Activated CD4-positive, CD25-positive, alpha-beta regulatory T cell (primary cell): Measurements from ENCODE around the gene IRX4.
"Not testable (repeated sequence)": the region's sequence is repeated elsewhere in the genome, so short reads cannot be mapped to it uniquely, and the experiment has no call there.

Experiments
- DNase-seq, 4 experiments: peaks; one replicate each; lab custom pipeline; 2025; lab: John Stamatoyannopoulos, UW

Gene IRX4

DNA sequence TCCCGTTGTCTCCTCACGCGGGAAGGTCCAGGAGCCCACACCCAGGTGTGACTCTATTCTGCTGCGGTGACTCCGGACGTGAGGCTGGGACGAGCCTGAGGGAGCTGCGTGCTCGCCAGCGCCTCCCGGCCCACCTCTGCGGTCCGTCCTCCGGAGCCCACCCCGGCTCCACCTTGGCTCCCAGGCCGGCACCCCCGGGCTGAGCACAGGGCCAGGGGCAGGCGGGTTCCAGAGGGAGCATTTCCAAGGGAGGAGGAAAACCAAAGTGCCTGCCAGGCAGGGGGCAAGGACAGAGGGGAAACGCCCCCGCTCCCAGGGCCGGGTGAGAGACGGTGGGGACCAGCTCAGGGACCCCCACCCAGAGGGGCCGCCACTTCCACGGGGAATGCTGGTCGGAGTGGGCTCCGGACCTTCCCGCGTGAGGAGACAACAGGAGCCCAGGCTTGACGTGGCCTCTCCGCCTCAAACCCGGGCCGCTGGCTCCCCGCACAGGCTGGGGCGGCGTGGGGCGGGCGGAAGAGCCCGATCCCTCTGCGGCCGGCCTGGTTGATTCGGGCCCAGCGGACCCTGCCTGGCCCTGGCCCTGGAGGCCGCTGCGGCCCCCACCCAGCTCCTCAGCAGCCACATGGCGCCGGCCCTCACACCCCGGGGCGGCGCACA is 26.0 kb downstream of the IRX4 start:
- DNase-seq, result no peak

DNA sequence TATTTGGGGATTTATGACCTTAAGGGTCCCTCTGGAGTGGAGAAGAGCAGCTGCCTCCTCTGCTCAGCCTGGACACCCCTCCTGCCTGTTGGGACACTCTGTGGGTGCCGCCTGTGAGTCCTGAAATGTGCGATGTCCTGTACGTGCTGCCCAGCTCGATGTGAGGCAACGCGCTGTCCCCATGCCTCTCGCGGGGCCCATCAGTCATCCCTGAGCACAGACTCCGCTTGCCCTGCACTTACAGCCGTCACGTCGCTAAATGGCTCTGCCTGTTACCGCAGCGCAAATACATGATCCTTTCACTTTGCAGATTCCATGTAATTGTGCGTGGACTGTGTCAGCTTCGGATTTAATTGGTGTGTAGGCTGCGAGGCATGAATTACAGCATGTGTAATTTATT is 27.1 kb downstream of the IRX4 start:
- DNase-seq, result no peak

DNA sequence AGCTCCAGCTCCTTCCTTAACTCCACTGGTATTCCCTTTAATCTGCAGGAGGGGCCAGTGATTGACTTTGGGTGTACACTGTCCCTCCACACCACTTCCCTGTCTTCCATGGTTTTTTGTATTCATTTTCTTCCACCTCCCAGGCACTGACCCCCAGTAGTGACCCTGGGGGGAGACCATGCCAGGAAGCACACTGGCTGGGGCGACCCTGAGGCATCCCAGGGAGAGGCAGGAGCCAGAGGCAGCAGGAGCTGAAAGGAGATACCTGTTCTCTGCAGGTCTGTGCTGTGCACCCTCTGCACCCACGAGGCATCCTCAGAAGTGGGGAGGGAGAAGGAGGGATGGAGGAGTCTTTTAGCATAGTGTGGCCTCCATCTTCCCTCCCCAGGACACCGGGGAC is 27.6 kb downstream of the IRX4 start:
- DNase-seq, result no peak

DNA sequence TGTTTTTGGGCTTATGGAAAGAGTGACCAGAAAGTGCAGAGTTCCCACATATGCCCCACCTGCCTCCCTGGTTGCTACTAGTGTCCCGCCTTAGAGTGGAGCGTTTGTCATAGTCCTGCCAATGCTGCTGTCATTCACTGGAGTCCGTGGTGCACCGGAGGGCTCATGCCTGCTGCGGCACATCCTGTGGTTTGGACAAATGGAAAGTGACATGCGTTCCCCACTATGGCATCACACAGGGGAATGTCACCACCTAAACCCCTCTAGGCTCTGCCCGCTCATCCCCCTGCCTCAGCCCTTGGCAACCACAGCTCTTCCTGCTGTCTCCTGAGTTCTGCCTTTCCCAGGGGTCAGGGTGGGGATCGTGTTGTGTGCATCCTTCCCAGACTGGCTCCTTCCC is 29.2 kb downstream of the IRX4 start:
- no peak for DNase-seq

DNA sequence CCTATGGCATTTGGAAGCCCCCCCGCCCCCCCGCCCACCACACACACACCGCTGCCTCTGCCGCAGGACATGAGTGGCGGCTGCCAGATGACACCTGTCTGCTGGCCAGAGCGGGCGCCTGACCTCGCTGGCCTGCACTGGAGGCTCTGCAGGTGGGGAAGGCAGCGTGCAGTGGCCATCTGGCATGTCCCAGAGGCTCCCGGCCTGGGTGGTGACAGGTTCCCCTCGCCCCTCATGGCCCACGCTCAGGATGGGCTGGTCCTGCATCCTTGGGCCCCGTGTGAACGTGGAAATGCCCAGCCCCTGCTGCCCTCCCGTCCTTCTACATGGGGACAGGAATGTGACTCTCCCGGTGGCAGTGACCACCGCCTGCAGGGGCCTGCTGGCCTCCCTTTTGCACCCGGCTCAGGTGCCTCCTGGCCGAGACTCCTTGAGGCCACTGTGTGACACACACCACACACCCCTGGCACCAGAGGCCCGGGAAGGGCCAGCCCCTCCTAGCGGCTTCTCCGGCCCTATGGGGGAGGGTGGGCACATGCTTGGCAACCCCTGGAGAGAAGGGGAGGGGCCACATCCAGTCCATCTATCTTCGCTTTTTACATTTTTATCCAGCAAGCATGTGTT is 30.3 kb downstream of the IRX4 start:
- no peak for DNase-seq

DNA sequence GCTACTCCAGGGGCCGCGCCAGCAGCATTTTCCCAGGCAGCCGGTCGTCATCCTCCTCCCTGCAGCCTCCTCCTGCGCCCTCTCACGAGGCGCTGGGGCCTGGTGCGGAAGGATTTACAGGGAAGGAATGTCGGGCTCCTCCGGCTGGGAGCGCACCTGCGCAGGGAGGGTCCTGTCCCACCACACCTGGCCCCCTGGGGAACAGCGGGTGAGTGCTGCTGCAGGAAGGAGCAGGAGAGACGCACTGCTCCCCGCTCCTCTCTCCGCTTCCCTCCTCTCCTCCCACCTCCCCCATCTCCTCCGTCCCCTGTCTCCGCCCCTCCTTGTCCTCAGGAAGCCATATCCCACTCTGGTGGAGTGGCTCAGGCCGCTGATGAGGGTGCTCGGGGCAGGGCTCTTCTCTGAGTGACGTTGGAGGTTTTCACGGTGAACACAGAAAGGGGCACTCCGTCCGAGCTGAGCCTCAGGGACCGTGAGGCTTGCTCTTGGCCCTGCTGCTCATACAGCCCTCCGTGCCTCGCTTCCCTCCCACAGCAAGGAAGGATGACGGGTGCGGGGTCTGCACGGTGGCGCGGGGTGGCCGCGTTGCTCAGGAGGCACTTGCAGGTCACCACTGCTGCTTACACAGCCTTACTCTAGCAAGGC is 31.3 kb downstream of the IRX4 start:
- DNase-seq, result no peak

DNA sequence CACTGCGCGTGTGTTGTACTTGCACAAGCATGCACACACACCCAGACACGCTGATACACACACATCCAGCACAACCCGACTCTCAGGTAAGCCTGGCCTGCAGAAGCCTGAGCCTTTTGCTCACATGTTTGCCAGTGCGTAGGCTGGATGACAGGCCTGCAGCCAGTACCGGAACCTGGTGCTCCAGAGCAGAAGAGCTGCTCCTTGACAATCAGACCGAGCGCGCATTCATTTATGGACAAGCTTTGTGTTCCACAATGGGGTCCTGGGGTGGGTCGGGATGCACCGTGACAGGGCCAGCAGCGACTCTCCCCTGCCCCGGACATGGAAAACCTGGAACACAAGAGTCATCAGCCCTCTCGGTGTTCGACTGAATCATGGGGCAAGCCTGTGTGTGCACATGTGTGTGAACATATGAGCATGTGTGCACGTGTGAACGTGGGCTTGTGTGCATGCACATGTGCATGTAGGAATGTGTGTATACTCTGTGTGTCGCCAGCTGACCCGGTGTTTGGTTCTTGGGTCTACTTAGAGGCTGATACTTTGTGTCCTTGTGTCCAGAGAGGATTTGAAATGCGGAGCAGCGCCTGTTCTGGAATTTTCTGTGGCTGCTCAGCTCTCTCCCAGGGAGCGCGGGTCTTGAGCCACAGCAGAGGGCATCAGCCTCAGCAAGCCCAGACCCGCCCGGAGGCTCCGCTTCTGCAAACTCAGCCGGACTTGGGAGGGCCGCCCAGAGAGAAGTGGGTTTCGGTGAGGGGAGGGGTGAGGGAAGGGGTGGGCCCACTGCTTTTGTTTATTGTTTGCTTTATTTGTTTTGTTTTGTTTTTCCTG is 32.2 kb downstream of the IRX4 start:
- no peak for DNase-seq

DNA sequence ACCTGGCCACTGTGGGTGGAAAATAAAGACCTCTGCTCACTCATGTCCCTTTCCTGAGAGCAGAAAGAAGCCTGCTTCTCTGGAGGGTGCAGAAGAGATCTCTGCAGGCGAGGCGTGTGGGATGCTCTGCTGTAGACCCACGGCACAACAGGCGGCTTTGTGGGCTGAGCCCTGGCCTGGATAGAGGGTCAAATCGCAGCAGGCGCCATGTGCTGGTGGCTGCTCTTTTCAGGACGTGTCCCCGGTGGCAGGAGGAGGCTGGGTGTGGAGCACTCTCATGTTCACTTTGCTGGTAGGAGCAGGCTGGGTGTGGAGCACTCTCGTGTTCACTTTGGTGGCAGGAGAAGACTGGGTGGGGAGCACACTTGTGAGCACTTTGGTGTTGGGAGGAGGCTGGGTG is 35.1 kb downstream of the IRX4 start:
- no peak for DNase-seq

DNA sequence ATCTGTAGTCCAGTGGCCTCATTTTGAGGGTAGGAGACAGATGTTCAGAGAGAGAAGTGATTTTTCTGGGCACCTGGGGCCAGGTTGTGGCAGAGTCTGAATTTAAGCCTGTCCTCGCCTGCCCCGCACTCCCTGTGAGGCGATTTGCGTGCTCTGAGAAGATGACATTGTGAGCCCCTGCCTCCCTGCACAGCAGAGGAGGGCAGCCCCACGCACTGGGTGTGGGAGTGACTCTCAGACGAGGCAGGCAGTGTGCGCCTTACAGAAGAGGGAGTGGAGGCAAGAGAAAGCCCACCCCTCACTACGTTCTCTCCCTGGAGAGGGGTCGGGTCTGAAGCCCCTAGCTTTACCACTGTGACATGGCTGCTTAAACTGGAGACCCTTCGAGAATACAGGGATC is 35.7 kb downstream of the IRX4 start:
- no peak for DNase-seq

DNA sequence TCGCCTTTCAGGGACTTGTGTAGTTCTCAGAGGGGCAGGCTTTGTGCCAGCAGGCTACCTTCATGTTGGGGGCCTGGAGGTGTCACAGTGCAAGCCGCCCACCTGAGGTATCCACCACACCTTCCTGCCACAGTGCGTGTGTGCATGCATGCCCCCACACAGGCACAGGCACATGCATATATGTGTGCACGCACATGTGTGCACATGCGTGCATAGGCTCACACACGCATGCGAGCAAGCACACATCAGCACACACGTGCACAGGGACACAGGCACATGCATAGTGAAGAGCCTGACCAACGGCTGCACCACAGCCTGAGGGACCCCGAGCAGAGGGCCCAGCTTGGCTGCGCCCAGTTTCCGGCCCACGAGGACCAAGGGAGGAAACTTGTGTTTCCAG is 36.1 kb downstream of the IRX4 start:
- DNase-seq, result no peak

DNA sequence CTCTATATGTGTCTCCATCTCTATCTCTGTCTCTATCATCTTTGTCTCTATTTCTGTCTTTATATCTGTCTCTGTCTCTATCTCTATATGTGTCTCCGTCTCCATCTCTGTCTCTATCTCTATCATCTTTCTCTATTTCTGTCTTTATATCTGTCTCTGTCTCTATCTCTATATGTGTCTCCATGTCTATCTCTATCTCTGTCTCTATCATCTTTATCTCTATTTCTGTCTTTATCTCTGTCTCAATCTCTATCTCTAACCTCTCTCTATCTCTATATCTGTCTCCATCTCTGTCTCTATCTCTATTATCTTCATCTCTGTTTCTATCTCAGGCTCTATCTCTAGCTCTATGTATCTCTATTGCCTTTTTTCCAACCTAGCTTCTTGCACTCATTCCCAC is 37.0 kb downstream of the IRX4 start:
- no peak for DNase-seq

DNA sequence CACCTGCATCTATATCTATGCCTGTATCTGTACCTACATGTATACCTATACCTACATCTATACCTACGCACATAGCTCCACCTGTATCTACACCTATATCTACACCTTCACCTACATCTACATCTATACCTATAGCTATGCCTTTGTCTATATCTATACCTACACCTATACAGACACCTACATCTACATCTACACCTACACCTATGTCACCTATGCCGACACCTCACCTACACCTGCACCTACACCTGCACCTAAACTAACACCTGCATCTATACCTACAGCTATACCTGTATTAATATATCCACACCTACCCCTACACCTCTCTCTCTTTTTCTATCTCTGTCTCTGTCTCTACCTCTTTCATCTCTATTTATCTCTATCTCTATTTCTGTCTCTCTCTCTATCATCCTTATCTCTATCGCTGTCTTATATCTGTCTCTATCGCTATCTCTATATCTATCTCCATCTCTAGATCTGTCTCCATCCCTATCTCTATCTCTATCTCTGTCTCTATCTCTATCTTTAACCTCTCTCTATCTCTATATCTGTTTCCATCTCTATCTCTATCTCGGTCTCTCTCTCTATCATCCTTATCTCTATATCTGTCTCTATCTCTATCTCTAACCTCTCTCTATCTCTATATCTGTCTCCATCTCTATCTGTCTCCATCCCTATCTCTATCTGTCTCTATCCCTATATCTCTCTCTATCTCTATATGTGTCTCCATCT is 37.9 kb downstream of the IRX4 start:
- no peak for DNase-seq

DNA sequence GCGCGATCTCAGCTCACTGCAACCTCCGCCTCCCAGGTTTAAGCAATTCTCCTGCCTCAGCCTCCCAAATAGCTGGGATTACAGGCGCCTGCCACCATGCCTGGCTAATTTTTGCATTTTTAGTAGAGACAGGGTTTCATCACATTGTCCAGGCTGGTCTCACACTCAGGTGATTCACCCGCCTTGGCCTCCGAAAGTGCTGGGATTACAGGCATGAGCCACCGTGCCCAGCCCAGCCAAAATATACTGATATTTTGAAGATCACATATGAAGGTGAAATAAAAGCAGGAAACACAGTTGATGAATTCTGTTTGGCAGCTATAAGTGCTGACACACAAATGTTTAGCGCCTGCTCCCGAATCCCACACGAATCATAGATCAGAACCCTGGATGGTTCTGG is 39.0 kb downstream of the IRX4 start:
- DNase-seq, result not testable (repeated sequence)

DNA sequence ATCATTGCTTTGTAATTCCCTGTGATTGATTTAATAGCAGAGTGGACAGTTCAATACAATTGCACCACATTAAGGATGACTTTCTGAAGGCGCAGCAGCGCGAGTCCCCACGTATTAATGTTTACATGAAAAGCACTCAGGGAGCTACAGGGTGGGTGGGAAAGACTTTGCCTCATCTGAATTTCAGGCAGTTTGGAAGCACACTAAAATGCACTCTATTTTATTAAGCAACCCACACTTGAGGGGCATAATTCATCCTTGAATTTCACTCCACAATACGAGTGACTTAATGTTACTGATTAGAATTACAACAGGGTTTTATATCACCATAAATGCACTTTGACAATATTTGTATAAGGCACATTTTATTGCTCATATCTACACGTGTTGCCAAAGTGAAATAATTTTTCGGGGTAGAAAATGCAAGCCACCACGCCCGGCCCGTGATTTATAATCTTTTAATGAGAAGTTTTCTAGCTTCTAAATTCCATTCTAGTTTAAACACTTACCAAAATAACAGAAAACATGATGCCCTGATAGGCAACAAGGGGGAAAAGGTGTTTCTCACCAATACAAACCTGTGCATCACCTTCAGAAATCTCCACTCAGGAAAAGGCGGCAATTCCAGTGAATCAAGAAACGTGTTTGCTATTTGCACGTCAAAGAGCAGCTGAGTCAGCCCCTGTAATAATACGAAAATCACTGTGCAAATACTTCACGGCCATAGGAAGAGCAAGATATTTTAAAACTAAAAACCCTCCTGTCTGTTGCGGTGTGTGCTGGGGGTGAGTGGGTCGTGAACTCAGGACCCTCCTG is 40.5 kb downstream of the IRX4 start:
- DNase-seq, result no peak

DNA sequence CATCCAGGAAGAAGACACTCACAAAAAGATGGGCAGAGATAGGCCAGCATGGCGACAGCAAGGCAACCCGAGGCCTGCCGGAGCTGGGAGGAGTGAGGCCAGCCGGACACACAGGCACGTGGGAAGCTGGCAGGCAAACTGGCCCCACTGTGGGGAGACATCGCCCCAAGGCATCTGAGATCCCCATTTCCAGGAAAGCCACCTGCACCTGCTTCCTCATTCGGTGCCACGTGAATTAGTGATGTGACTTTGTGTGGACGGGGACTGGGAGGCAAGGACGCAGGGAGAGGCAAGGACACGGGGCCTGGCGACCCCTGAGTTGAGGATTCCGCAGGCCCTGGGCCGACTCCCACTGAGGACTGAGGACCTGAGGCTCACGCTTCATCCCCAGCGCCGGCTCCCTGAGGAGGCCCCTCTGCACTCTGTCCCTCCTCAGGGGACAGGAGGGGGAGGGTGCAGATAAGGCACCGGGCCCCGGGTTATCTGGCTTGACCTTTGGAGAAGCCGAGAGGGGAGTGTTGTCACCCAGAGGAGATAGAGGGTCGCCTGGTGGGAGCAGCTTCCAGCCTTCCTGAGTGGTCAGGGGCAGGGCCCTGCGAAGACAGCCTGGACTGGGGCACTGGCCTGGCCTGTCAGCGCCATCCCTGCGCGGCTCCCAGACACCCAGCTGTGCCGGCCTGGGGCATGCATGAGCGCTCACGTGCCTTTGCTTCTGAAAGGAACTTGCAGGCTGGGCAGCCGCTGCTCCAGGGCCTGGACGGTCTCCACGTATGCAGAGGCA is 41.8 kb downstream of the IRX4 start:
- DNase-seq, result no peak

DNA sequence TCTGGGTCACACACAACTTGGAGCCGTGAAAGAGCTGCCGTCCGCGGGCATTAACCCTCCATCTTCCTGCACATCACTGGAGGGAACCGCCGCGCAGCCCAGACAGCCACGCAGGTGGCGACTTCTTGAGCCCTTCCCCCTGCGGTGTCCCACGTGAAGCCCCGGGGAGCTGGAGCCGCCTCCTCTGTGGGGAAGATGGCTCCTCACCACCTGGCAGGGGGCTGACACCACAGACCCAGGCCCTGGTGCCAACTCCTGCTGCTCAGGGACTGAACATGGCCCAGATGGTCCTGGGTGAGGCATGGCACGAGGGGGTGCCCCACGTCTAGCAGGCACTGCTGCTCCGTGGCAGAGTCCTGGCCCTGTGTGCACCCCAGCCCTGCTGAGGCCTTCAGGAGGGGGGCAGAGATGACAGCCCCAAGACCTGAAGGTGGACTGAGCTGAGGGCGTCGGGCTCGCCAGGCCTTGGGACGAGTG is 42.6 kb downstream of the IRX4 start:
- DNase-seq, result no peak

DNA sequence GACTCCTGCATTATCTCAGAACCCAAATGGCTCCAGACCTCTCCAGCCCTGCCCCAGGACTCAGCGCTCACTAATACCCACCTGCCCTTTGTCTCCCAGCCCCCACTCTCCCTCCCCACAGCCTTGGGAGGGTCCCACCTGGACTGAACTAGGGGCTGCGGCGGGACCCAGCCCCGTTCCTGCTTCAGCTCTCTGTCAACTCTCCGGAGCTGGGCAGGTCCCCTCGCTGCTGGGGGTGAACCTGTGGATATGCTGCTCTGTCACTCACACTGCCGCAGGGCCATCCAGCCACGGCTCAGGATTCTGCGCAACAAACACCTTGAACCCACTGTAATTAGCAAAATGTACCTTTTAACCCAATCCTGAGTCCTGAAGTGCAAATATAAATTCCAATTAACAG is 44.7 kb downstream of the IRX4 start:
- DNase-seq, result no peak

DNA sequence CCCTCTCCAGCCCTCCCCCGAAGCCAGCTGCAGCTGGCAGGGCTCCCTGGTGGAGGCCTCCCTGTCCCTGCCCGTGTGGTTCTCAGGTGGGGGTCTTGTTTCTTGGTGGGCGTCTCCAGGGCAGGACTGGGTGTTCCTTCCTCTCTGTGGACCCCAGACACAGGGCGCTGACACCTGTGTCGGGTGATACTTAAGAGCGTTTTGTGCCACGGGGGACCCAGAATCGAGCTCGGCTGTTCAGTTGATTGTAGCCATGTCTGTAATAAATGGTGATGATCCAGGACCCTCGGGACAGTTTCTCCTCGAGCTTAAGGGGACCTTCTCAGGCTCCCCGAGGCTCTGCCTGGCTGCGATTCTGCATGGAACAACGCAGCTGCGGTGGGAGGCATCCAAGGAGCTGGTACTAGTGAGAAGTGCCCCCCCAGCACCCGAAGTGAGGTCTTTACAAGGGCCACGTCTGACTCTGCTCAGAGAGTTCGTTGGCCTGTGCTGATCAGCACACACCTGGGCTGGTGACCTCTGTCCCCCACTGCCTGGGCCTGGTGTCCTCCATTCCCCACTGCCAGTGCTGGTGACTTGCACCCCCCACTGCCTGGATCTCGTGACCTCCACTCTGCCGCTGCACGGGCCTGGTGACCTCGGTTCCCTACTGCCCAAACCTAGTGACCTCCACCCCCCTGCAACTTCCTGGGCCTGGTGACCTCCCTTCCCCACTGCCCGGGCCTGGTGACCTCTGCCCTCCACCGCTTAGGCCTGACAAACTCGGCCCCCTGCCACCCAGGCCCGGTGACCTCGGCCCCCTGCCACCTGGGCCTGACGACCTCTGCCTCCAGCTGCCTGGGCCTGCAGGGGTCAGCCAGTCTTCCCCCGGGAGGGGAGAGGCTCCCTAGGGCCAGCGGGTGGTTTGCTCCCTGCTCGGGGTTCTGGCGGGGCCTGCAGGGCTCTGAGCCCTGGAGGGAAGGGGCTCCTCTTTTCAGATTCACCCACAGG is 45.5 kb downstream of the IRX4 start:
- no peak for DNase-seq
